Measurements from ENCODE around the gene INPP5D. TPM values are rescaled to one million over a fixed set of nuclear protein-coding genes. Genes with fewer than 3 reads are reported as not detected.

INPP5D gene
- total and polyA plus RNA-seq, 4 experiments from 2014 or later = 29.6 to 127 (median 121) TPM

GRCh38 chr2:233039212-233039845, 20.8 kb upstream of the INPP5D start:
- Mint-ChIP-seq H3K9me3 (no peaks in the 10 kb centered on the region), H3K4me1 (no peaks in the 10 kb centered on the region), H3K27me3 (peaks cover 6 to 7% of the 10 kb centered on the region in 2 donors), H3K4me3 (no peak overlapping the region), H3K27ac (peak overlapping the region in 1 of 7 donors; percentile 7), H3K36me3 (no peaks in the 10 kb centered on the region)
- Histone ChIP-seq H3K36me3 (ENCODE audit: insufficient read depth, low read length) (no peaks in the 10 kb centered on the region), H3K27ac (ENCODE audit: low read depth, low read length) (no peak overlapping the region), H3K4me3 (ENCODE audit: low read length in 2 of 2) (no peak overlapping the region), H3K4me1 (ENCODE audit: insufficient read depth, low read length) (no peaks in the 10 kb centered on the region), H3K9me3 (ENCODE audit: control insufficient read depth in 1 of 2, low read length in 2 of 2) (no peaks in the 10 kb centered on the region), H3K27me3 (ENCODE audit: insufficient read depth, low read length) (no peaks in the 10 kb centered on the region)
- intact Hi-C loops (cut with micrococcal nuclease) = no loop called here
- POLR2A ChIA-PET (ENCODE audit: partially characterized antibody) = no interaction called here
- no peak for DNase-seq
- CTCF ChIA-PET (ENCODE audit: partially characterized antibody) = interaction anchor here (1.1 kb wide), 1 partner anchor 15 kb away, joined by 3 read pairs; no protein-coding TSS in a partner anchor

DNA sequence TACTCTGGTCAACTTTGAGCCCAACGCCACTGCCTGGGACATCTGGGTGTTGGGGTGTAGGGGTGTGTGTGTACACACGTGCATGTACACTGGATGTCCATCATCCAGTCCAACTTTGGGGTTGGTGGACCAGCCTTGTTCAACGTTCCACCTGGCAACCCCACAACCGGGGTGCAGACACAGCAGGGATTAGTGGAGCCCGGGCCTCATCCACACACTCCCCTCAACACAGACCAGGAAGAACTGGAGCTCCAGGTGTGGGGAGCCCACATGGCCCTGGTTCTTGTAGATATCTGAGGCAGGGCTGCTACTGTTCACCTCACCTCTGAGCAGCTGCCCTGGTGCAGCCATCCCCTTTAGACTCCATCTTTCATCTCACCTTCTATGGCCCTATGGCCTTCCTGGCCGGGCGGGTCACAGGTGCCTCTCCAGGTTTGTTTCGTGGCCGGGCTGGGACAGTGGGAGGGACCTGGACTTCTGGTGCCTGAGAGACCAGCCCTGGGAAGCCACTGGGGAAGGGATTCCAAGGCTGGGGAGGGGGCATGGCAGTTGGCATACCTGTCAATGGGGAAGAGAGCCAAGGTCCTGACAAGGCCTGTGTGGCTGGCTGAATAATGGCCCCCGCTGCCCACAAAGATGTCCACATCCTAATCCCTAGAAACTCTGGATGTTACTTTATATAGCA, 20.2 kb upstream of the INPP5D start:
- H3K9me3 ChIP-seq (ENCODE audit: control insufficient read depth in 1 of 2, low read length in 2 of 2) = no peaks in the 10 kb centered on the region
- H3K27me3 ChIP-seq (ENCODE audit: insufficient read depth, low read length) = no peaks in the 10 kb centered on the region
- H3K4me3 ChIP-seq (ENCODE audit: low read length in 2 of 2) = no peak overlapping the region
- ChIA-PET CTCF (ENCODE audit: partially characterized antibody) (no interaction called here), POLR2A (ENCODE audit: partially characterized antibody) (no interaction called here)
- Mint-ChIP-seq H3K27me3 (peaks cover 6 to 7% of the 10 kb centered on the region in 2 donors), H3K4me1 (no peaks in the 10 kb centered on the region), H3K36me3 (no peaks in the 10 kb centered on the region), H3K27ac (no peak overlapping the region), H3K9me3 (no peaks in the 10 kb centered on the region), H3K4me3 (no peak overlapping the region)
- H3K4me1 ChIP-seq (ENCODE audit: insufficient read depth, low read length) = no peaks in the 10 kb centered on the region
- DNase-seq = no peak
- no peak overlapping the region for H3K27ac ChIP-seq (ENCODE audit: low read depth, low read length)
- intact Hi-C loops (cut with micrococcal nuclease) = no loop called here
- H3K36me3 ChIP-seq (ENCODE audit: insufficient read depth, low read length) = no peaks in the 10 kb centered on the region

GRCh38 chr2:233040571-233040970, 19.6 kb upstream of the INPP5D start:
- Mint-ChIP-seq H3K4me3 (no peak overlapping the region), H3K9me3 (no peaks in the 10 kb centered on the region), H3K36me3 (no peaks in the 10 kb centered on the region), H3K27me3 (peaks cover 6 to 7% of the 10 kb centered on the region in 2 donors), H3K27ac (peak overlapping the region in 1 of 7 donors; percentile 40), H3K4me1 (no peaks in the 10 kb centered on the region)
- H3K4me3 ChIP-seq (ENCODE audit: low read length in 2 of 2) = no peak overlapping the region
- no peaks in the 10 kb centered on the region for H3K27me3 ChIP-seq (ENCODE audit: insufficient read depth, low read length)
- no peak for DNase-seq
- no peak overlapping the region for H3K27ac ChIP-seq (ENCODE audit: low read depth, low read length)
- intact Hi-C loops (cut with micrococcal nuclease) = no loop called here
- no peaks in the 10 kb centered on the region for H3K36me3 ChIP-seq (ENCODE audit: insufficient read depth, low read length)
- H3K9me3 ChIP-seq (ENCODE audit: control insufficient read depth in 1 of 2, low read length in 2 of 2) = no peaks in the 10 kb centered on the region
- CTCF ChIA-PET (ENCODE audit: partially characterized antibody) = no interaction called here
- H3K4me1 ChIP-seq (ENCODE audit: insufficient read depth, low read length) = no peaks in the 10 kb centered on the region
- POLR2A ChIA-PET (ENCODE audit: partially characterized antibody) = no interaction called here

DNA sequence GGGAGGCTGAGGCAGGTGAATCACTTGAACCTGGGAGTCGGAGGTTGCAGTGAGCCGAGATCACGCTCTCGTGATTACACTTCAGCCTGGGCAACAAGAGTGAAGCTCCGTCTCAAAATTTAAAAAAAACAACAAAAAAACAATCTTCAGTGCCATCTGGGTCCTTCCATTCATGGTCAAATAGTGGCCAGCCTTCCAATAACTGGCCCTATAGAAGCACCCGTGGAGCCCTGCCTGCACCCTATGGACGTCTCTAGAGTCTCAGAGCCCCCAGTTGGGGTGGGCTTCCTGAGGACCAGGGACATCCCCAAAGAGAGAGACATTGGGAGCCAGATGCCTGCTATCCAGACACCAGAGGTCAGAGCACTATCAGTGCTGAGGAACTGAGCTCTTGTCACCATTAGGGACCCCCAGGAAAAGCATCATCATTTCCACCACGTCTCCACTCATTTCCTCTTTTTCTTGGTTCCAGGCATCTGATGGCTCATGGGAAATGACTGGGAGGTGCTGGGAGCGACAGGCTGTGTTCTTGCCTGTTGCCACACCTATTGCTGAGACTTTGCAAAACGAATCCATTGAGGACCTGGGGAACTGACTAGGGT, 18.3 kb upstream of the INPP5D start:
- Histone ChIP-seq H3K36me3 (ENCODE audit: insufficient read depth, low read length) (no peaks in the 10 kb centered on the region), H3K4me3 (ENCODE audit: low read length in 2 of 2) (no peak overlapping the region), H3K27ac (ENCODE audit: low read depth, low read length) (no peak overlapping the region), H3K27me3 (ENCODE audit: insufficient read depth, low read length) (no peaks in the 10 kb centered on the region), H3K4me1 (ENCODE audit: insufficient read depth, low read length) (no peaks in the 10 kb centered on the region), H3K9me3 (ENCODE audit: control insufficient read depth in 1 of 2, low read length in 2 of 2) (no peaks in the 10 kb centered on the region)
- no peak overlapping the region for H3K4me3 Mint-ChIP-seq
- POLR2A ChIA-PET (ENCODE audit: partially characterized antibody) = interaction anchor here (0.6 kb wide), 1 partner anchor 183 kb away, joined by 3 read pairs; no protein-coding TSS in a partner anchor
- no peaks in the 10 kb centered on the region for H3K4me1 Mint-ChIP-seq
- H3K36me3 Mint-ChIP-seq = no peaks in the 10 kb centered on the region
- CTCF ChIA-PET (ENCODE audit: partially characterized antibody) = interaction anchor here (0.5 to 3.7 kb wide), 3 partner anchors 12 to 1413 kb away, joined by 3 to 29 read pairs (median 4); no protein-coding TSS in a partner anchor
- H3K27me3 Mint-ChIP-seq = peaks cover 6 to 7% of the 10 kb centered on the region in 2 donors
- intact Hi-C loops (cut with micrococcal nuclease) = no loop called here
- DNase-seq = no peak
- H3K27ac Mint-ChIP-seq = peak overlapping the region in 1 of 7 donors; percentile 59
- H3K9me3 Mint-ChIP-seq = no peaks in the 10 kb centered on the region

DNA sequence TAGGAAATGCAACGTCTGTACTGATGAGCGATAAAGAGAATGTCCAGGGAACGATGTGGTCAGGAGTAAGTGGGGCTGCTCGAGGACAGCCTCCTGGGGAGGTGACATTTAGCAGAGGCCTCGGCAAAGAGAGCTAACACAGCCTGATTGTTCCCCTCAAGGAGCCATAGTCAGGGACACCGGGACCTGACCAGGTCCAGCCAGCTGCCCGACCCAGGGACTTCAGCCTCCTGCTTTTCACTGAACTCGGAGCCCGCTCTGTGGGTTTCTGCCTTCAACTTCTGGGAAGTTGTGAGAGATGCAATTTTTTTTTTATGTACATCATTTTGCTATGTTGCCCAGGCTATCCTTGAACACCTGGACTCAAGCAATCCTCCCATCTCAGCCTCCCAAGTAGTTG, 17.6 kb upstream of the INPP5D start:
- intact Hi-C loops (cut with micrococcal nuclease) = no loop called here
- peaks cover 6 to 7% of the 10 kb centered on the region in 2 donors for H3K27me3 Mint-ChIP-seq
- DNase-seq = no peak
- Histone ChIP-seq H3K27ac (ENCODE audit: low read depth, low read length) (no peak overlapping the region), H3K9me3 (ENCODE audit: control insufficient read depth in 1 of 2, low read length in 2 of 2) (no peaks in the 10 kb centered on the region), H3K4me1 (ENCODE audit: insufficient read depth, low read length) (no peaks in the 10 kb centered on the region), H3K4me3 (ENCODE audit: low read length in 2 of 2) (no peak overlapping the region), H3K27me3 (ENCODE audit: insufficient read depth, low read length) (no peaks in the 10 kb centered on the region), H3K36me3 (ENCODE audit: insufficient read depth, low read length) (no peaks in the 10 kb centered on the region)
- CTCF ChIA-PET (ENCODE audit: partially characterized antibody) = interaction anchor here (0.5 to 3.7 kb wide), 3 partner anchors 11 to 1414 kb away, joined by 3 to 29 read pairs (median 4); no protein-coding TSS in a partner anchor
- H3K36me3 Mint-ChIP-seq = no peaks in the 10 kb centered on the region
- H3K9me3 Mint-ChIP-seq = no peaks in the 10 kb centered on the region
- POLR2A ChIA-PET (ENCODE audit: partially characterized antibody) = no interaction called here
- no peak overlapping the region for H3K27ac Mint-ChIP-seq
- H3K4me1 Mint-ChIP-seq = no peaks in the 10 kb centered on the region
- H3K4me3 Mint-ChIP-seq = peak overlapping the region in 1 of 8 donors; percentile 47

DNA sequence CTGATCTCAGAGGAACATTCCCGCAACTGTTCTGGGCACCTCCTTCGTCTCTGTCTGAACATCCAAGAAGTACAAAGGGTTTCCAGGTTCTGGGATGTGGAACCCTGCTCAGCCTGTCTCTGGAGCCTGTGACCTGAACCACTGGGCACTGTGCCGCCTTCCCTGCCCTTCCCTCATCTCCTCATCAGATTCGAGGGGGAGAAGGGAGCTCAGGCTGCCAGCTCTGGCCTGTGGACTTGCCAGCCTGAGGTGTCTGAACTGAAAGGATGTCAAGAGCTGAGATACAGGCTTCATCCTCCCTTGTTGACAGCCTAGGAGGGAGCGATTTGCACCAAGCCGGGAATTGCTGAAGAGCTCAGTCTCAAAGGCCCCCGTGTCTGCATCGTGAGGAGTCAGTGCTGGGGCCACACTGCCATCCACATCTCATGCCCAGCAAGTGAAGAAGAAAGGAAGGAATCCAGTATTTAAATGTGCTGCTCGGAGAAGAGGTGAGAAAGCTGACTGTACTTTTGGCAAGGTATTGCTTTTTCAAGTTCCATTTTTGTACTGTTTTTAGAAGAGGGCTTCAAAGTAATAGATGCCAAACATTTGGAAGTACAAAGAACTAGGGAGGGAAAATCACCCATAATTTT, 15.1 kb upstream of the INPP5D start:
- Mint-ChIP-seq H3K4me1 (peaks cover 0 to 11% (median 8%) of the 10 kb centered on the region in 4 donors), H3K27ac (no peak overlapping the region), H3K27me3 (peaks cover 6 to 7% of the 10 kb centered on the region in 2 donors), H3K36me3 (no peaks in the 10 kb centered on the region), H3K4me3 (no peak overlapping the region), H3K9me3 (no peaks in the 10 kb centered on the region)
- H3K9me3 ChIP-seq (ENCODE audit: control insufficient read depth in 1 of 2, low read length in 2 of 2) = no peaks in the 10 kb centered on the region
- H3K27me3 ChIP-seq (ENCODE audit: insufficient read depth, low read length) = no peaks in the 10 kb centered on the region
- H3K4me3 ChIP-seq (ENCODE audit: low read length in 2 of 2) = no peak overlapping the region
- H3K27ac ChIP-seq (ENCODE audit: low read depth, low read length) = no peak overlapping the region
- H3K4me1 ChIP-seq (ENCODE audit: insufficient read depth, low read length) = no peaks in the 10 kb centered on the region
- no peak for DNase-seq
- CTCF ChIA-PET (ENCODE audit: partially characterized antibody) = interaction anchor here (3.7 kb wide), 1 partner anchor 9 kb away, joined by 29 read pairs; no protein-coding TSS in a partner anchor
- POLR2A ChIA-PET (ENCODE audit: partially characterized antibody) = no interaction called here
- intact Hi-C loops (cut with micrococcal nuclease) = no loop called here
- no peaks in the 10 kb centered on the region for H3K36me3 ChIP-seq (ENCODE audit: insufficient read depth, low read length)

DNA sequence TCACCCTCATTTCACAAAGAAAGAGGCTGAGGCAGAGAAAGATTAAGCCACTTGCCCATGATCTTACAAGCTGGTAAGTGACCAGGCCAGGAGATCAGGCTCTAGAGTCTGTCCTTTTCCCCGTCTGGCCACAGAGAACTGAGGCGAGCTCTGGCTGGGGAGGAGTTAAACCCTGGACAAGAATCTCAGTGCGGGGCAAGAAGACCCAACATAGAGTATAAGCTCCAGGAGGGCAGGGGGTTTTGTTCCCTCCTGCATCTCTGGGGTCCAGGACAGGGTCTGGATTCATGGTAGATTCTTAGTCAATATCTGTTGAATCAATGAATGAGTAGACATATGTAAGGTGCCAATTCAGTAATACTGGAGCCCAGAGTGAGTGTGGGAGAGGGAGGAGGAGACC, 12.9 kb upstream of the INPP5D start:
- H3K4me1 ChIP-seq (ENCODE audit: insufficient read depth, low read length) = no peaks in the 10 kb centered on the region
- no peaks in the 10 kb centered on the region for H3K36me3 ChIP-seq (ENCODE audit: insufficient read depth, low read length)
- Mint-ChIP-seq H3K36me3 (no peaks in the 10 kb centered on the region), H3K4me1 (peaks cover 0 to 11% (median 8%) of the 10 kb centered on the region in 4 donors), H3K9me3 (no peaks in the 10 kb centered on the region), H3K27me3 (peaks cover 2 to 5% of the 10 kb centered on the region in 2 donors), H3K4me3 (no peak overlapping the region), H3K27ac (peak overlapping the region in 1 of 7 donors; percentile 31)
- POLR2A ChIA-PET (ENCODE audit: partially characterized antibody) = no interaction called here
- CTCF ChIA-PET (ENCODE audit: partially characterized antibody) = interaction anchor here (4.4 kb wide), 1 partner anchor 13 kb away, joined by 23 read pairs; the partner anchor contains the start of gene INPP5D
- no peak overlapping the region for H3K4me3 ChIP-seq (ENCODE audit: low read length in 2 of 2)
- DNase-seq = no peak
- no peaks in the 10 kb centered on the region for H3K27me3 ChIP-seq (ENCODE audit: insufficient read depth, low read length)
- no peaks in the 10 kb centered on the region for H3K9me3 ChIP-seq (ENCODE audit: control insufficient read depth in 1 of 2, low read length in 2 of 2)
- H3K27ac ChIP-seq (ENCODE audit: low read depth, low read length) = no peak overlapping the region
- intact Hi-C loops (cut with micrococcal nuclease) = no loop called here
